CD4-positive, alpha-beta memory T cell (primary cell): ENCODE data around the gene USP34. TPM values are rescaled to one million over a fixed set of nuclear protein-coding genes. Genes with fewer than 3 reads are reported as not detected.

Source experiments
- CTCF ChIA-PET: fragments of 350-600 bp; sonication (Branson Sonifier 250); formaldehyde crosslinking; loops from one replicate; lab custom pipeline; 2021; ENCODE audit warnings: inconsistent platforms; ENCODE audit not compliant: partially characterized antibody; lab: Charles Lee
- POLR2A ChIA-PET: fragments of 350-600 bp; sonication (Branson Sonifier 250); formaldehyde crosslinking; loops from one replicate; lab custom pipeline; 2021; ENCODE audit not compliant: partially characterized antibody; lab: Charles Lee
- DNase-seq, 5 donors: peaks; one replicate each; pipeline versions ENCODE4 v3.0.0 to v3.0.0-alpha.2; 2020 to 2022; ENCODE audit warnings: mixed read lengths in 1 of 5
- H3K27ac ChIP-seq: one replicate; pipeline ENCODE4 v1.7.0; 2013; ENCODE audit warnings: low read depth, low read length
- H3K27me3 ChIP-seq: 2 replicates; pipeline ENCODE4 v1.7.0; 2013; ENCODE audit warnings: mild to moderate bottlenecking, low read length, moderate library complexity; ENCODE audit not compliant: insufficient read depth
- H3K36me3 ChIP-seq: 2 replicates; pipeline ENCODE4 v1.7.0; 2013; ENCODE audit warnings: mild to moderate bottlenecking, low read length, moderate library complexity; ENCODE audit not compliant: insufficient read depth
- H3K4me1 ChIP-seq: 2 replicates; pipeline ENCODE4 v1.7.0; 2013; ENCODE audit warnings: mild to moderate bottlenecking, low read length, moderate library complexity; ENCODE audit not compliant: insufficient read depth
- H3K4me3 ChIP-seq, 2 donors: one replicate each; pipeline ENCODE4 v1.7.0; 2013; ENCODE audit warnings: low read length in 2 of 2, mild to moderate bottlenecking in 1 of 2
- H3K9me3 ChIP-seq, 2 donors: one replicate each; pipeline ENCODE4 v1.7.0; 2013; ENCODE audit warnings: low read length in 2 of 2, control low read depth in 1 of 2; ENCODE audit not compliant: control insufficient read depth in 1 of 2
- H3K27ac Mint-ChIP-seq, 7 donors: one replicate each; pipeline ENCODE4 v1.8.0; 2020 to 2021; ENCODE audit warnings: mixed read lengths in 7 of 7, mild to moderate bottlenecking in 6 of 7, inconsistent platforms in 3 of 7, moderate library complexity in 3 of 7
- H3K27me3 Mint-ChIP-seq, 2 donors: one replicate each; pipeline ENCODE4 v1.8.0; 2020 to 2021; ENCODE audit warnings: mixed read lengths in 2 of 2
- H3K36me3 Mint-ChIP-seq, 2 donors: one replicate each; pipeline ENCODE4 v1.8.0; 2020 to 2021; ENCODE audit warnings: mixed read lengths in 2 of 2, inconsistent platforms in 1 of 2, mild to moderate bottlenecking in 1 of 2
- H3K4me1 Mint-ChIP-seq, 4 donors: one replicate each; pipeline ENCODE4 v1.8.0; 2020 to 2021; ENCODE audit warnings: mixed read lengths in 4 of 4, mild to moderate bottlenecking in 1 of 4
- H3K4me3 Mint-ChIP-seq, 8 donors: one replicate each; pipeline ENCODE4 v1.8.0; 2020 to 2021; ENCODE audit warnings: mixed read lengths in 8 of 8, mild to moderate bottlenecking in 7 of 8, moderate library complexity in 6 of 8, inconsistent platforms in 3 of 8
- H3K9me3 Mint-ChIP-seq, 8 donors: one replicate each; pipeline ENCODE4 v1.8.0; 2020 to 2021; ENCODE audit warnings: mixed read lengths in 8 of 8, mild to moderate bottlenecking in 5 of 8, inconsistent platforms in 3 of 8, moderate library complexity in 1 of 8
- intact Hi-C: fragments of 100-400 bp; cut with micrococcal nuclease; formaldehyde crosslinking; loops from one replicate; pipeline ENCODE4 v1.15.1; 2023
- polyA plus RNA-seq, 2 donors: library from polyadenylated mRNA; unstranded; fragments of 300-500 nt; fragmentation: Illumina TruSeq; gene quantifications; one replicate each; pipeline ENCODE4 v1.2.3, GENCODE V29; 2021
- total RNA-seq, 2 experiments: library from RNA; stranded (reverse); gene quantifications; one replicate each; pipeline ENCODE4 v1.2.3, GENCODE V29; 2021

Gene USP34
- total and polyA plus RNA-seq, 4 experiments from 2014 or later = 7.9 to 164 (median 94.9) TPM

GRCh38 chr2:61420991-61421544 is 49.8 kb downstream of the USP34 start:
- Mint-ChIP-seq H3K4me1 (peaks cover 48 to 68% (median 60%) of the 10 kb centered on the region in 4 donors), H3K27me3 (no peaks in the 10 kb centered on the region), H3K27ac (peak overlapping the region in 4 of 7 donors; percentile 42 to 70 (median 58)), H3K4me3 (peak overlapping the region in 3 of 8 donors; percentile 29 to 43 (median 31)), H3K9me3 (no peaks in the 10 kb centered on the region), H3K36me3 (peaks cover 3 to 10% of the 10 kb centered on the region in 2 donors)
- no peak for DNase-seq
- intact Hi-C loops = no loop called here
- CTCF ChIA-PET = interaction anchor here (0.7 to 1.8 kb wide), 3 partner anchors 9 to 39 kb away, joined by 3 to 7 read pairs (median 4); no protein-coding TSS in a partner anchor
- H3K4me3 ChIP-seq = no peak overlapping the region
- POLR2A ChIA-PET = interaction anchor here (0.5 to 1.0 kb wide), 2 partner anchors 47 to 117 kb away, joined by 3 read pairs; partner anchors contain the start of gene XPO1
- H3K27me3 ChIP-seq = no peaks in the 10 kb centered on the region
- no peaks in the 10 kb centered on the region for H3K36me3 ChIP-seq
- peaks cover 72% of the 10 kb centered on the region for H3K4me1 ChIP-seq
- no peak overlapping the region for H3K27ac ChIP-seq
- H3K9me3 ChIP-seq = no peaks in the 10 kb centered on the region

GRCh38 chr2:61419570-61419969 is 51.3 kb downstream of the USP34 start:
- Histone ChIP-seq H3K36me3 (no peaks in the 10 kb centered on the region), H3K4me3 (no peak overlapping the region), H3K4me1 (peaks cover 67% of the 10 kb centered on the region), H3K27ac (no peak overlapping the region), H3K9me3 (no peaks in the 10 kb centered on the region), H3K27me3 (no peaks in the 10 kb centered on the region)
- no peak for DNase-seq
- no peaks in the 10 kb centered on the region for H3K9me3 Mint-ChIP-seq
- H3K36me3 Mint-ChIP-seq = peaks cover 3 to 17% of the 10 kb centered on the region in 2 donors
- H3K4me1 Mint-ChIP-seq = peaks cover 38 to 67% (median 58%) of the 10 kb centered on the region in 4 donors
- CTCF ChIA-PET = interaction anchor here (1.2 to 3.1 kb wide), 3 partner anchors 8 to 12 kb away, joined by 3 to 17 read pairs (median 5); no protein-coding TSS in a partner anchor
- H3K27me3 Mint-ChIP-seq = no peaks in the 10 kb centered on the region
- intact Hi-C loops = no loop called here
- peak overlapping the region in 1 of 8 donors; percentile 9 for H3K4me3 Mint-ChIP-seq
- peak overlapping the region in 4 of 7 donors; percentile 46 to 64 (median 60) for H3K27ac Mint-ChIP-seq
- POLR2A ChIA-PET = no interaction called here

GRCh38 chr2:61419129-61419528 is 51.8 kb downstream of the USP34 start:
- peak overlapping the region in 6 of 7 donors; percentile 3 to 68 (median 40) for H3K27ac Mint-ChIP-seq
- peak overlapping the region in 3 of 8 donors; percentile 11 to 47 (median 20) for H3K4me3 Mint-ChIP-seq
- Histone ChIP-seq H3K27me3 (no peaks in the 10 kb centered on the region), H3K4me1 (peaks cover 62% of the 10 kb centered on the region), H3K9me3 (no peaks in the 10 kb centered on the region), H3K27ac (no peak overlapping the region), H3K4me3 (no peak overlapping the region), H3K36me3 (no peaks in the 10 kb centered on the region)
- ChIA-PET CTCF (interaction anchor here (1.2 to 3.1 kb wide), 3 partner anchors 8 to 12 kb away, joined by 3 to 17 read pairs (median 5); no protein-coding TSS in a partner anchor), POLR2A (interaction anchor here (0.6 to 0.7 kb wide), 3 partner anchors 8 to 109 kb away, joined by 3 read pairs; no protein-coding TSS in a partner anchor)
- DNase-seq = peak in 4 of 5 donors; percentile 19 to 47 (median 24)
- intact Hi-C loops = no loop called here
- H3K9me3 Mint-ChIP-seq = no peaks in the 10 kb centered on the region
- peaks cover 38 to 68% (median 58%) of the 10 kb centered on the region in 4 donors for H3K4me1 Mint-ChIP-seq
- H3K27me3 Mint-ChIP-seq = no peaks in the 10 kb centered on the region
- H3K36me3 Mint-ChIP-seq = peaks cover 3 to 21% of the 10 kb centered on the region in 2 donors

GRCh38 chr2:61416871-61417645 is 53.8 kb downstream of the USP34 start:
- no peak overlapping the region for H3K27ac ChIP-seq
- ChIA-PET POLR2A (no interaction called here), CTCF (interaction anchor here (1.1 to 3.1 kb wide), 2 partner anchors 10 to 13 kb away, joined by 3 to 17 read pairs; no protein-coding TSS in a partner anchor)
- no peak overlapping the region for H3K27ac Mint-ChIP-seq
- no peaks in the 10 kb centered on the region for H3K9me3 Mint-ChIP-seq
- H3K4me3 Mint-ChIP-seq = no peak overlapping the region
- H3K27me3 Mint-ChIP-seq = no peaks in the 10 kb centered on the region
- intact Hi-C loops = no loop called here
- H3K4me3 ChIP-seq = no peak overlapping the region
- no peaks in the 10 kb centered on the region for H3K36me3 ChIP-seq
- peaks cover 3 to 24% of the 10 kb centered on the region in 2 donors for H3K36me3 Mint-ChIP-seq
- H3K27me3 ChIP-seq = no peaks in the 10 kb centered on the region
- H3K9me3 ChIP-seq = no peaks in the 10 kb centered on the region
- no peak for DNase-seq
- H3K4me1 ChIP-seq = peaks cover 42% of the 10 kb centered on the region
- H3K4me1 Mint-ChIP-seq = peaks cover 32 to 58% (median 43%) of the 10 kb centered on the region in 4 donors

- no peaks in the 10 kb centered on the region for H3K9me3 Mint-ChIP-seq
- H3K4me3 Mint-ChIP-seq = no peak overlapping the region
- Histone ChIP-seq H3K4me1 (peaks cover 24% of the 10 kb centered on the region), H3K4me3 (no peak overlapping the region), H3K36me3 (no peaks in the 10 kb centered on the region), H3K27me3 (no peaks in the 10 kb centered on the region), H3K27ac (no peak overlapping the region), H3K9me3 (no peaks in the 10 kb centered on the region)
- H3K27me3 Mint-ChIP-seq = no peaks in the 10 kb centered on the region
- H3K36me3 Mint-ChIP-seq = peaks cover 15 to 35% of the 10 kb centered on the region in 2 donors
- intact Hi-C loops = loop anchor here (2.0 kb wide), 1 partner anchor 14 kb away; no protein-coding TSS in a partner anchor
- peak overlapping the region in 2 of 7 donors; percentile 50 for H3K27ac Mint-ChIP-seq
- DNase-seq = no peak
- ChIA-PET CTCF (interaction anchor here (1.4 kb wide), 1 partner anchor 11 kb away, joined by 7 read pairs; no protein-coding TSS in a partner anchor), POLR2A (no interaction called here)
- peaks cover 26 to 62% (median 39%) of the 10 kb centered on the region in 4 donors for H3K4me1 Mint-ChIP-seq
Measured at GRCh38 chr2:61415265-61415664, 55.6 kb downstream of the USP34 start.

GRCh38 chr2:61414674-61415073 is 56.2 kb downstream of the USP34 start:
- Histone ChIP-seq H3K27me3 (no peaks in the 10 kb centered on the region), H3K4me3 (no peak overlapping the region), H3K27ac (no peak overlapping the region), H3K4me1 (peaks cover 18% of the 10 kb centered on the region), H3K36me3 (no peaks in the 10 kb centered on the region), H3K9me3 (no peaks in the 10 kb centered on the region)
- intact Hi-C loops = loop anchor here (2.0 kb wide), 1 partner anchor 14 kb away; no protein-coding TSS in a partner anchor
- peaks cover 25 to 62% (median 38%) of the 10 kb centered on the region in 4 donors for H3K4me1 Mint-ChIP-seq
- H3K9me3 Mint-ChIP-seq = no peaks in the 10 kb centered on the region
- ChIA-PET CTCF (interaction anchor here (2.1 kb wide), 1 partner anchor 11 kb away, joined by 6 read pairs; no protein-coding TSS in a partner anchor), POLR2A (no interaction called here)
- H3K27me3 Mint-ChIP-seq = no peaks in the 10 kb centered on the region
- peaks cover 17 to 35% of the 10 kb centered on the region in 2 donors for H3K36me3 Mint-ChIP-seq
- H3K27ac Mint-ChIP-seq = peak overlapping the region in 3 of 7 donors; percentile 44 to 59 (median 50)
- no peak overlapping the region for H3K4me3 Mint-ChIP-seq
- DNase-seq = no peak
